ENCODE measurements around the gene DR1. TPM values are rescaled to one million over a fixed set of nuclear protein-coding genes. Genes with fewer than 3 reads are reported as not detected.

The DR1 gene
- total RNA-seq, 4 donors from 2014 or later = 19.5 to 83.1 (median 46.1) TPM

- Histone ChIP-seq H3K36me3 (no peaks in the 10 kb centered on the region), H3K27me3 (no peaks in the 10 kb centered on the region), H3K9me3 (no peaks in the 10 kb centered on the region), H3K27ac (no peak overlapping the region), H3K4me1 (no peaks in the 10 kb centered on the region), H3K4me3 (no peak overlapping the region)
- intact Hi-C loops (cut with DNase I; ENCODE audit: low total_unique reads) = no loop called here
- no peak for TF ChIP-seq CTCF (IDR thresholded peaks at IDR 0.05)
- no peak for TF ChIP-seq POLR2A (IDR thresholded peaks at IDR 0.05)
- DNase-seq = no peak
Measured at GRCh38 chr1:93323185-93323820, 22.4 kb upstream of the DR1 start.

GRCh38 chr1:93324486-93325464 lies 20.9 kb upstream of the DR1 start:
- Histone ChIP-seq H3K4me3 (no peak overlapping the region), H3K9me3 (no peaks in the 10 kb centered on the region), H3K36me3 (no peaks in the 10 kb centered on the region), H3K27ac (no peak overlapping the region), H3K27me3 (no peaks in the 10 kb centered on the region), H3K4me1 (no peaks in the 10 kb centered on the region)
- intact Hi-C loops (cut with DNase I; ENCODE audit: low total_unique reads) = no loop called here
- no peak for TF ChIP-seq CTCF (IDR thresholded peaks at IDR 0.05)
- no peak for TF ChIP-seq POLR2A (IDR thresholded peaks at IDR 0.05)
- no peak for DNase-seq

- no peaks in the 10 kb centered on the region for H3K9me3 ChIP-seq
- no peaks in the 10 kb centered on the region for H3K4me1 ChIP-seq
- no peak overlapping the region for H3K27ac ChIP-seq
- no peak overlapping the region for H3K4me3 ChIP-seq
- intact Hi-C loops (cut with DNase I; ENCODE audit: low total_unique reads) = no loop called here
- no peak for DNase-seq
- H3K36me3 ChIP-seq = no peaks in the 10 kb centered on the region
- no peak for TF ChIP-seq POLR2A (IDR thresholded peaks at IDR 0.05)
- no peak for TF ChIP-seq CTCF (IDR thresholded peaks at IDR 0.05)
- H3K27me3 ChIP-seq = no peaks in the 10 kb centered on the region
Measured at GRCh38 chr1:93328809-93329760, 16.6 kb upstream of the DR1 start.

- no peaks in the 10 kb centered on the region for H3K9me3 ChIP-seq
- H3K27ac ChIP-seq = no peak overlapping the region
- no peaks in the 10 kb centered on the region for H3K4me1 ChIP-seq
- no peaks in the 10 kb centered on the region for H3K27me3 ChIP-seq
- no peak for TF ChIP-seq CTCF (IDR thresholded peaks at IDR 0.05)
- no peak for TF ChIP-seq POLR2A (IDR thresholded peaks at IDR 0.05)
- DNase-seq = no peak
- intact Hi-C loops (cut with DNase I; ENCODE audit: low total_unique reads) = no loop called here
- H3K4me3 ChIP-seq = no peak overlapping the region
- H3K36me3 ChIP-seq = no peaks in the 10 kb centered on the region
Measured at GRCh38 chr1:93330196-93330595, 15.5 kb upstream of the DR1 start.
